ENCODE results near the gene BPIFB2. TPM values are rescaled to one million over a fixed set of nuclear protein-coding genes. Genes with fewer than 3 reads are reported as not detected.

The BPIFB2 gene
- total and polyA plus RNA-seq, 4 donors: 0.33 to 3.7 (median 1.5) TPM

- WGBS: 70% methylated on average over 19 of the region's 19 CpGs
- H3K4me3 ChIP-seq (ENCODE audit: low read depth in 1 of 3, low read length in 3 of 3): no peak overlapping the region
- no peaks in the 10 kb centered on the region for H3K36me3 ChIP-seq (ENCODE audit: control insufficient read depth in 4 of 4, insufficient read depth in 3 of 4, low read depth in 1 of 4, low read length in 3 of 4)
- TF ChIP-seq NR2F2 (IDR thresholded peaks at IDR 0.05) (no peak), JUND (IDR thresholded peaks at IDR 0.05) (no peak), YY1 (IDR thresholded peaks at IDR 0.05) (no peak), RAD21 (IDR thresholded peaks at IDR 0.05) (no peak)
- TF ChIP-seq, protein P1, sequence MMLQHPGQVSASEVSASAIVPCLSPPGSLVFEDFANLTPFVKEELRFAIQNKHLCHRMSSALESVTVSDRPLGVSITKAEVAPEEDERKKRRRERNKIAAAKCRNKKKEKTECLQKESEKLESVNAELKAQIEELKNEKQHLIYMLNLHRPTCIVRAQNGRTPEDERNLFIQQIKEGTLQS (IDR thresholded peaks at IDR 0.05): no peak
- TF ChIP-seq, protein P2, sequence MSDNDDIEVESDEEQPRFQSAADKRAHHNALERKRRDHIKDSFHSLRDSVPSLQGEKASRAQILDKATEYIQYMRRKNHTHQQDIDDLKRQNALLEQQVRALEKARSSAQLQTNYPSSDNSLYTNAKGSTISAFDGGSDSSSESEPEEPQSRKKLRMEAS (IDR thresholded peaks at IDR 0.05): no peak
- TF ChIP-seq, protein P3, sequence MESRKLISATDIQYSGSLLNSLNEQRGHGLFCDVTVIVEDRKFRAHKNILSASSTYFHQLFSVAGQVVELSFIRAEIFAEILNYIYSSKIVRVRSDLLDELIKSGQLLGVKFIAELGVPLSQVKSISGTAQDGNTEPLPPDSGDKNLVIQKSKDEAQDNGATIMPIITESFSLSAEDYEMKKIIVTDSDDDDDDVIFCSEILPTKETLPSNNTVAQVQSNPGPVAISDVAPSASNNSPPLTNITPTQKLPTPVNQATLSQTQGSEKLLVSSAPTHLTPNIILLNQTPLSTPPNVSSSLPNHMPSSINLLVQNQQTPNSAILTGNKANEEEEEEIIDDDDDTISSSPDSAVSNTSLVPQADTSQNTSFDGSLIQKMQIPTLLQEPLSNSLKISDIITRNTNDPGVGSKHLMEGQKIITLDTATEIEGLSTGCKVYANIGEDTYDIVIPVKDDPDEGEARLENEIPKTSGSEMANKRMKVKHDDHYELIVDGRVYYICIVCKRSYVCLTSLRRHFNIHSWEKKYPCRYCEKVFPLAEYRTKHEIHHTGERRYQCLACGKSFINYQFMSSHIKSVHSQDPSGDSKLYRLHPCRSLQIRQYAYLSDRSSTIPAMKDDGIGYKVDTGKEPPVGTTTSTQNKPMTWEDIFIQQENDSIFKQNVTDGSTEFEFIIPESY (IDR thresholded peaks at IDR 0.05): no peak
- H3K4me1 ChIP-seq (ENCODE audit: control insufficient read depth in 4 of 4, insufficient read depth in 4 of 4, low read length in 3 of 4): no peaks in the 10 kb centered on the region
- no peaks in the 10 kb centered on the region for H3K27me3 ChIP-seq (ENCODE audit: control insufficient read depth in 4 of 4, insufficient read depth in 4 of 4, low read length in 3 of 4)
- H3K9ac ChIP-seq (ENCODE audit: low read depth in 1 of 2, low read length in 2 of 2): no peak overlapping the region
- H3K9me3 ChIP-seq (ENCODE audit: control insufficient read depth in 4 of 4, low read length in 3 of 4): no peaks in the 10 kb centered on the region
- H3K27ac ChIP-seq (ENCODE audit: low read depth in 1 of 2, low read length in 2 of 2): no peak overlapping the region
- peak; percentile 26 for DNase-seq (ENCODE audit: low spot score)
These were observed 38.8 kb upstream of the BPIFB2 start for GRCh38 chr20:32968478-32969241.

DNA sequence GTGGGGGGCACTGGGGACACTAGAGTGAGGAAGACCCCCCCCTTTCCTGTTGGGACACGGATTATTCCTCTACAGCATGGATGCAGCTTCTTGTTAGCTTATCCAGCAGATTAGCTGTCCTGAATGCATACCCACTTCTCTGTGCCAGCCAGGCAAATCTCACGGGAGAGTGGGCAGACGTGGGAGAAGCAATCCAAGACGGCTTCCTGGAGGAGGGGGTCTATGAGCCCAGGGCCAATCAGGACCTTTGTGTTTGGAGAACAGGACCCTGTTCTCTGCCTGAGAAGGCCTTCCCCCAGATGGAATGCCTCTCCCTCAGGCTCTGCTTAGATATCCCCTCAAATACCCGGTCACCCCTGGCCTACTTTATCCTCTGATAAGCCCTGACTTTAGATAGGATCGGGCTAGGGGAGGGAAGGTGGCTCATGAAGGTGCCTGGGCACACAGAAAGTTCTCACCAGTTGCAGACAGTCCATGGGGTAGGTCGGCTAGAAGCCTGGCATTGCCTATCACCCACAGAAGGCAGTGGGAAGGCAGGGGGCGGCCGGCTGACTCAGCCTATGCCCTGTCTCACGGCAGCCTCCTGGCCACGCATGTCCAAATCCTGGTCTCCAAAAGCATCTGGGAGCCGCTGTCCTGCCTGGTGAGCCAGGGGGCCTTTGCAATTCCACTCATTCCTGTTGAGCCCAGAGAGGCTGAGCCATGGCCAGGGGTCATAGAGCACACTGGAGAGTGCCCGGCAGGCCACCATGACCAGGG is 38.0 kb upstream of the BPIFB2 start:
- Histone ChIP-seq H3K36me3 (ENCODE audit: control insufficient read depth in 4 of 4, insufficient read depth in 3 of 4, low read depth in 1 of 4, low read length in 3 of 4) (no peaks in the 10 kb centered on the region), H3K9me3 (ENCODE audit: control insufficient read depth in 4 of 4, low read length in 3 of 4) (no peaks in the 10 kb centered on the region), H3K9ac (ENCODE audit: low read depth in 1 of 2, low read length in 2 of 2) (no peak overlapping the region), H3K4me1 (ENCODE audit: control insufficient read depth in 4 of 4, insufficient read depth in 4 of 4, low read length in 3 of 4) (no peaks in the 10 kb centered on the region), H3K4me3 (ENCODE audit: low read depth in 1 of 3, low read length in 3 of 3) (no peak overlapping the region), H3K27me3 (ENCODE audit: control insufficient read depth in 4 of 4, insufficient read depth in 4 of 4, low read length in 3 of 4) (no peaks in the 10 kb centered on the region), H3K27ac (ENCODE audit: low read depth in 1 of 2, low read length in 2 of 2) (no peak overlapping the region)
- 88% methylated on average over 13 of the region's 13 CpGs for WGBS
- TF ChIP-seq GABPA (IDR thresholded peaks at IDR 0.05 in 1 of 2, conservative IDR thresholded peaks at IDR 0.05 in 1 of 2): no peak
- no peak for TF ChIP-seq NR2F2 (IDR thresholded peaks at IDR 0.05)
- no peak for TF ChIP-seq SP1 (IDR thresholded peaks at IDR 0.05)
- no peak for TF ChIP-seq FOXA2 (IDR thresholded peaks at IDR 0.05)
- TF ChIP-seq EGR1 (IDR thresholded peaks at IDR 0.05; ENCODE audit: low read depth in 2 of 2): no peak
- TF ChIP-seq, protein P1 (IDR thresholded peaks at IDR 0.05): no peak
- TF ChIP-seq FOXA1 (IDR thresholded peaks at IDR 0.05): no peak
- no peak for TF ChIP-seq HNF4A (conservative IDR thresholded peaks at IDR 0.05)
- TF ChIP-seq RAD21 (IDR thresholded peaks at IDR 0.05): no peak
- TF ChIP-seq HNF4G (IDR thresholded peaks at IDR 0.05): no peak
- TF ChIP-seq JUND (IDR thresholded peaks at IDR 0.05): no peak
- TF ChIP-seq, protein P3 (IDR thresholded peaks at IDR 0.05): no peak
- TF ChIP-seq, protein P2 (IDR thresholded peaks at IDR 0.05): no peak
- no peak for TF ChIP-seq YY1 (IDR thresholded peaks at IDR 0.05)
- DNase-seq (ENCODE audit: low spot score): peak; percentile 19

Measured in liver (tissue), 9 donors.